Ecto neural progenitor cell (in vitro differentiated cells): ENCODE results near the gene ABCC6.
"Not testable (repeated sequence)": the region's sequence is repeated elsewhere in the genome, so short reads cannot be mapped to it uniquely, and the experiment has no call there.

Experiments
- DNase-seq: peaks from one replicate; pipeline ENCODE4 v3.0.0-alpha.2; 2018; ENCODE audit warnings: low spot score

Gene ABCC6

GRCh38 chr16:16223662-16224241, 458 bp upstream of the ABCC6 start:
- not testable (repeated sequence) for DNase-seq

GRCh38 chr16:16221382-16221781, 1.9 kb downstream of the ABCC6 start:
- not testable (repeated sequence) for DNase-seq

DNA sequence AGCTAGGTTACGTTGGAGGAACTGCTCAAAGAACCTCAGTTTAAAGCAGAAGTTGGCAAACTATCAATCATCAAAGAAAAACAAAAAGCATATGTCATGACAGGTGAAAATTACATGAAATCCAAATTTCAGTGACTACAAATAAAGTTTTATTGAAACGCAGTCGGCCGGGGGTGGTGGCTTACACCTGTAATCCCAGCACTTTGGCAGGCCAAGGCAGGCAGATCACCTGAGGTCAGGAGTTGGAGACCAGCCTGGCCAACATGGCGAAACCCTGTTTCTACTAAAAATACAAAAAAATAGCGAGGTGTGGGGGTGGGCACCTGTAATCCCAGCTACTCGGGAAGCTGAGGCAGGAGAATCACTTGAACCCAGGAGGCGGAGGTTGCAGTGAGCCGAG, 2.8 kb downstream of the ABCC6 start:
- not testable (repeated sequence) for DNase-seq

DNA sequence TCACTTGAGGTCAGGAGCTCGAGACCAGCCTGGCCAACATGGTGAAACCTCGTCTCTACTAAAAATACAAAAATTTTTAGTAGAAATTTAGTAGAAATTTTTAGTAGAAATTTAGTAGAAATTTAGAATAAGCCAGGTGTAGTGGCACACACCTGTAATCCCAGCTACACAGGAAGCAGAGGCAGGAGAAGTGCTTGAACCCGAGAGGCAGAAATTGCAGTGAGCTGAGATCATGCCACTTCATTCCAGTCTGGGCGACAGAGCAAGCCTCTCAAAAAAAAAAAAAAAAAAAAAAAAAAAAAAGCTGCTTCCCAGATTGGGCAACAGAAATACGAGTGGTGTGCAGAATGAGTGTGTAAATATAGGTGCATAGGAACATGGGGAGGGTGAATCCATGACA, 4.5 kb downstream of the ABCC6 start:
- DNase-seq = not testable (repeated sequence)

DNA sequence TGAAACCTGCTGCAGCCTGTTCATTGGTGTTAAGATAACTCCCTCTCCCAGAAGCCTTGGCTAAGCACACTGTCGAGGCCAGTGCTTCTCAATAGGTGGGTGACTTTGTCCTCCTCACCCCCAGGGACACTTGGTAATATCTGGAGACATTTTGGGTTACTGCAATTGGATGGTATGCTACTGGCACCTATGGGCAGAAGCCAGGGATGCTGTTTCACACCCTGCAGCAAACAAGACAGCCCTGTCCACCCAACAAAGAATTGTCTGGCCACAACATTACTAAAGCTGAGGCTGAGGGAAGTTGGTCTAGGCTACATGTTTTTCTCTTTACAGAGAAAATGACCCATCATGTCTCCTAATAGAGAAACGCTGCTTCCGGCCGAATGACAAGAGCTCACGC, 4.9 kb downstream of the ABCC6 start:
- not testable (repeated sequence) for DNase-seq

DNA sequence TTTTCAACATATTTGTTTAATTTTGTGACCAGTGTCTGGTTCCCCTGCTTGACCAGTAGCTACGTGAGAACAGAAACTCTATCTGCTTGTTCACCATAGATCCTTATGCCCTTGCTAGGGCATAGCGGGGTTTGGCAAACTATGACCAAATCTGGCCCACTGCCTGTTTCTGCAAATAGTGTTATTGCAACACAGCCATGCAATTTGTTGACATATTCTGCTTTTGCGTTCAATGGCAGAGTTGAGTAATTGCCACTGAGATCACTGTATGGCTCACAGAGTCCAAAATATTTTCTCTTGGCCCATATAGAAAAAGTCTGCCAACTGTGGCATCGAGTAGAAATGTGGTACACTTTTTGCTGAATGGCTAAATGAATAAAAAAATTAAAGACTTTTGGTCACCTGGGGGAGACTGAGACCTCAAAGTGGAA, 9.4 kb downstream of the ABCC6 start:
- DNase-seq = not testable (repeated sequence)

DNA sequence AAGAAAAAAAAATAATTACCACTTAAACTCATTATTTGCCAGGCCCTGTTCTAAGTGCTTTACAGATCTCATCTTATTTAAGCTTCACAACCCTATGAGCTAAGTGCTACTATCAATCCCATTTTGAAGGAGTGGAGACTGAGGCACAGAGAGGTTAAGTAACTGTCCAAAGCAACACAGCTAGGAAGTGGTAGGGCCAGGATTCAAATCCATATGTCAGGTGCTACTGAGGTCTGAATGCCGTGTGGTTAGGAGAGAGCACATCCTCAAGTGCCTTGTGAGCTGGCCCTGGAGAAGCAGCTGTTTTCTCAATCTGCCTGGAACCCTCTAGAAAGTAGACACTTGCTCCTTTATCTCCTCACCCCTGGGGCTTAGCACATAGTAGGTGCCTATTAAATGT, 11.9 kb downstream of the ABCC6 start:
- DNase-seq = not testable (repeated sequence)

GRCh38 chr16:16208461-16208860, 14.8 kb downstream of the ABCC6 start:
- not testable (repeated sequence) for DNase-seq

DNA sequence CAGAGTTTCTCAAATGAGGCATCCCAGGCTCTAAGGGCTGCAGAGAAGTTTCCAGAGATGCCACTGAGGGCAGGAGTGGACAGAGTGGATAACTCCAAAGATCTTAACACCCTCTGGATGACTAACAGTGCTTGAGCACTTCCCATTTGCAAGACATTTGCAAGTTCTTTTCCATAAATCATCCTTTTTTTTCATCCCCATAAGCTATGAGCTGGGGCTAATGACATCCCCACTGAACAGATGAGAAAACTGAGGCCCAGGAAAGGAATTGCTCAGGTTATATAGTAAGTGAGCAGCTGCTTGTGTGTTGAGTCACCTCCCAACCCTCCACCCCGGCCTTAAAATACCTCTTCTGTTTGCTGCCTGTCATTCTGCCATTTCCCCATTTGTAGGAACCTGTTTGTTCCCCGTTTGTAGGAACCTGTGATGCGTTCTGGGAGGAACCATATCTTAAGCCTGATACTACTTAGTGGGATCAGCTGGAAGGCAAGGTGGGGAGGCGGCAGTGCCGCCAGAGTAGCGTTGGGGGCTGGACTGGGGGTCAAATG, 15.4 kb downstream of the ABCC6 start:
- DNase-seq = not testable (repeated sequence)

GRCh38 chr16:16207097-16207786, 16.1 kb downstream of the ABCC6 start:
- not testable (repeated sequence) for DNase-seq

DNA sequence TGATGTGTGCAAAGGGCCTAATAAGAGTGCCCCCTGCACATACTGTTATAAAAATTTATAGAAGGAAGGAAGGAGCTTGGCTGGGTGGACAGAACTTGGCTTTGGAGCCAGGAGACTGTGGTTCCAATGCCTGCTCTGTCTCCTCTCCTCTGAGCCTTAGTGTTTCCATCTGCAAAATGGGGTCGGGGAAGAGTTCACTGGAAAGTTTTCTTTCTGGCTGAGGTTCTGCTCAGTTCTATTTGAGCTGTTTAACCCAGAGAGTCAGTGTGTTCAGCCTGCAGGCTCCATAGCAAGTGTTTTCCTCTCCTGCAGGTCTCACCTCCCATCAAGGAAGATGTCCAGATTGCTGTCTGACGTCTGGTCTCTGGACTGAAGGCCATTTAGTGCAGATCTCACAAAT, 17.4 kb downstream of the ABCC6 start:
- not testable (repeated sequence) for DNase-seq

GRCh38 chr16:16204552-16204951, 18.7 kb downstream of the ABCC6 start:
- DNase-seq = not testable (repeated sequence)

- DNase-seq = not testable (repeated sequence)
These were observed 19.8 kb downstream of the ABCC6 start for GRCh38 chr16:16203494-16203893.

- DNase-seq = not testable (repeated sequence)
These were observed 20.7 kb downstream of the ABCC6 start for GRCh38 chr16:16202400-16203143.

DNA sequence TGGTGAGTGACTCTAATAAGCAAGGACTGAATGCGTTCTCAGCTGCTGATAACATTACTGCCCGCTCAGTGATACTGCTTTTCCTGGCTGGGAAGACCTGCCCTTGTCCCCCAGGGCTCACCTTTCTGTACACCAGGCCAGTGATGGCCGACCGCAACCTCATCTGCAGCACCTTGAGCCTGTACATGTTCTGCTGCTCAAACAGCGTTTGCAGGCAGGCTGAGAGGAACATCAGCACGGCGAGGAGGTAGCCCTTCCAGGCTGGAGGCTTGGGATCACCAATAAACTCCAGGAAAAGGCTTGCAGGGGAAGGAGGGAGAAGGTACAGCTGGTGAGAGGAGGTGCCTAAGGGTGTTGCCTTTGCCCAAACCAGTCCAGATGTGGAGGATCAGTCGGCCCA, 21.4 kb downstream of the ABCC6 start:
- not testable (repeated sequence) for DNase-seq

GRCh38 chr16:16200391-16200790, 22.9 kb downstream of the ABCC6 start:
- not testable (repeated sequence) for DNase-seq

- not testable (repeated sequence) for DNase-seq
These were observed 23.9 kb downstream of the ABCC6 start for GRCh38 chr16:16199428-16199827.

- no peak for DNase-seq
These were observed 25.3 kb downstream of the ABCC6 start for GRCh38 chr16:16197966-16198365.

DNA sequence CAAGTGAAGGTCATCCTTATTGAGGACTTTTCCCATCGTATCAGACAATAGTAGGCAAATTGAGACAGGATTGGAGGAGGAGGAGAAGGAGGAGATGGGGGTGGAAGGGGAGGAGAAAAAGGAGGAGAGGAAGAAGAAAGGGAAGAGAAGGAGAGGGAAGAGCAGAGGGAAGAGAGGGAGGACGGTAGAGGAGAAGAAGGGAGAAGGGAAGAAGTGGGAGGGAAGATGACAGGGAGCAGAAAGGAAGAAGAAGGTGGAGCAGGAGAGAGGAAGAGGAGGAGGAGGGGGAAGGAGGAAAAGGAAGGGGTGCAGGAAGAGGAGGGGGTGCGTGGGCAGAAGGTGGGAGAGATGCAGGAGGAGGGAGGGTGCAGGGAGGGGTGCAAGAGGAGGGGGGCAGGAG, 26.0 kb downstream of the ABCC6 start:
- DNase-seq = no peak

- DNase-seq = no peak
These were observed 27.2 kb downstream of the ABCC6 start for GRCh38 chr16:16196099-16196498.

- no peak for DNase-seq
These were observed 31.7 kb downstream of the ABCC6 start for GRCh38 chr16:16191493-16192167.

DNA sequence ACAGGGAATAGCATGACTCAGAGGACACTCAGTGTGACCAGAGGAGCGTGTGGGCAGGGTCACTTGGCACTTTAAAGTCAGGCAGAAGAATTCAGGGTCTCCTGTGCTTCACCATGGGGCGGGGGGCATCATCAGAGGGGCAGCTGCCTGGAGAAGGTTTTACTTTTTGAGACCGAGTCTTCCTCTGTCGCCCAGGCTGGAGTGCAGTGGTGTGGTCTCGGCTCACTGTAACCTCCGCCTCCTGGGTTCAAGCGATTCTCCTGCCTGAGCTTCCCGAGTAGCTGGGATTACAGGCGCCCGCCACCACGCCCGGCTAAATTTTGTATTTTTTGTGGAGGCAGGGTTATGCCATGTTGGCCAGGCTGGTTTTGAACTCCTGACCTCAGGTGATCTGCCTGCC, 32.3 kb downstream of the ABCC6 start:
- DNase-seq = not testable (repeated sequence)
